Testis (tissue), 2 donors: ENCODE data around the gene VAT1.

Source experiments
- POLR2A ChIP-seq: fragments of 450-650 bp; IDR thresholded peaks from one replicate; pipeline ENCODE4 v1.6.1; 2017; ENCODE audit warnings: antibody characterized with exemption, mild to moderate bottlenecking, moderate library complexity
- TF ChIP-seq, protein P1 (sequence below), 3 experiments: fragments of 450-650 bp in 2 of 3; fragments of 200-600 bp in 1 of 3; sonication (generic) in 1 of 3; IDR thresholded peaks; one replicate each; pipeline ENCODE4 v1.5.1; 2016 to 2019; ENCODE audit warnings: antibody characterized with exemption in 3 of 3, mild to moderate bottlenecking in 2 of 3, moderate library complexity in 1 of 3

DNA sequence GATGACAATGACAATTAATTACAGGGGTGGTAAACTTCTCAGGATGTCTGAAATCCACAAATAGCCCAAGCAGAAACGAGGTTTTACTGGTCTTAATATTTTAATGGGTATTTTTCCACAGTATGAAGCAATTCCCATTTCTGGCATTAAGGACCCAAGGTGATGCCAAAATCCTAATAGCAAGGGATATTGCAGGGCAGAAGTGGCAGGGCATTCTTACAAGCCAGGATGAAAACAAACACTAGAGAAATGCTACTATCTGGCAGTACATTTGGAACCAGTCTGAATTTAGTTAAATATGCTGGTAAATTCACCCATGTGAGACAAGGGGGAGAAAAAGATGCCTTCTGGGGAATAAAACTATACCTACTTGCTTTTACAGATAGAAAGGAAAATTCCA lies 48.1 kb upstream of the VAT1 start:
- TF ChIP-seq POLR2A, result no peak
- TF ChIP-seq, protein P1, sequence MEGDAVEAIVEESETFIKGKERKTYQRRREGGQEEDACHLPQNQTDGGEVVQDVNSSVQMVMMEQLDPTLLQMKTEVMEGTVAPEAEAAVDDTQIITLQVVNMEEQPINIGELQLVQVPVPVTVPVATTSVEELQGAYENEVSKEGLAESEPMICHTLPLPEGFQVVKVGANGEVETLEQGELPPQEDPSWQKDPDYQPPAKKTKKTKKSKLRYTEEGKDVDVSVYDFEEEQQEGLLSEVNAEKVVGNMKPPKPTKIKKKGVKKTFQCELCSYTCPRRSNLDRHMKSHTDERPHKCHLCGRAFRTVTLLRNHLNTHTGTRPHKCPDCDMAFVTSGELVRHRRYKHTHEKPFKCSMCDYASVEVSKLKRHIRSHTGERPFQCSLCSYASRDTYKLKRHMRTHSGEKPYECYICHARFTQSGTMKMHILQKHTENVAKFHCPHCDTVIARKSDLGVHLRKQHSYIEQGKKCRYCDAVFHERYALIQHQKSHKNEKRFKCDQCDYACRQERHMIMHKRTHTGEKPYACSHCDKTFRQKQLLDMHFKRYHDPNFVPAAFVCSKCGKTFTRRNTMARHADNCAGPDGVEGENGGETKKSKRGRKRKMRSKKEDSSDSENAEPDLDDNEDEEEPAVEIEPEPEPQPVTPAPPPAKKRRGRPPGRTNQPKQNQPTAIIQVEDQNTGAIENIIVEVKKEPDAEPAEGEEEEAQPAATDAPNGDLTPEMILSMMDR (IDR thresholded peaks at IDR 0.05), result no peak
